ENCODE results near the gene SUPT20H.

Gene SUPT20H

GRCh38 chr13:36959456-36960116 is 99.9 kb downstream of the SUPT20H start (continued):
- no peak for TF ChIP-seq TSHZ2 (CRISPR knock-in tag; IDR thresholded peaks at IDR 0.05)

Data from SK-N-SH treated with all-trans-retinoic acid at 6 μM for 48 hours (cell line).